GM18907 (cell line): ENCODE measurements around the gene CAPN2.
A peak's percentile ranks its signal among the peaks of the same experiment; 100 is the strongest.

Source experiments
- ATAC-seq: cut with Tn5 transposase; IDR thresholded peaks from one replicate; pipeline ENCODE4 v1.9.1; 2021; ENCODE audit warnings: mild to moderate bottlenecking, moderate library complexity; ENCODE audit not compliant: unreplicated experiment

CAPN2 gene

DNA sequence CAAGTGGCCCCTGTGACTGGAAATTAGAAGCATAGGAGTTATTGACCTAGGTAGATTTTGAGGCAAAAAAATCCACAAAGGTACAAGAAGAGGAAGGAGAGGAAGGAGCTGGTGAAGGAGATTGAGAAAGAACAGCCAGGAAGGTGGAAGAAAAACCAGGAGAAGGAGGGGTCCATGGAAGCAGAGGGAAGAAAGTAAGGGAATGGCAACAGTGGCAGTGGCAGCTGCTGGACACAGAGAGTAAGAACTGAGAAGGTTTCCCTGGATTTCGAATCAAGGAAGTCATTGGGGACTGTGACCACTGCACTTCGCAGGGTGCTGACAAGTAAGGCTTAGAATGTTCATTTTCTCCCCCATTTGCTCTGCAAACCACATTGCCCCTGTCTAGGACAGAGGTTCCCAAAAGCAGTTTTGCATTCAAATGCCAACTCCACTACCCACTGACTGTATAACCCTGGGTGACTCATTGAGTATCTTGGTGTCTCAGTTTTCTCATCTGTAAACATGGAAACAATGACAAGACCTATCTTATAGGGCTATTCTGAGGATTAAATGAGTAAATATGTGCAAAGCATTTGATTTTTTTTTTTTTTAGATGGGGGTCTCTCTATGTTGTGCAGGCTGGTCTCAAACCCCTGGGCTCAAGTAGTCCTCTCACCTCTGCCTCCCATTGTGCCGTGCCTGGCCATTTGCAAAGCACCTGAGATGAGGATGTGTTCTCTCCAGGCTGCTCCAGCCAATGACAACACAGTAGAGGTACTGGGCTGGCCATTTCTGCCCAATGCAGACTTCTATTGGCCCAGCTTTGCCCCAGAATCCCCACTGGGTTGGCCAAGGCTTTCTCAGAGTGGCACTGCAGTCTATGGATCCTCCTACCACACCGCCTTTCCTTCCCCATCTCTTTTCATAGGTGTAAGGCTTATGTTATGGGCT is 9.3 kb upstream of the CAPN2 start:
- no peak for ATAC-seq

GRCh38 chr1:223703668-223704013 is 8.7 kb upstream of the CAPN2 start:
- no peak for ATAC-seq

DNA sequence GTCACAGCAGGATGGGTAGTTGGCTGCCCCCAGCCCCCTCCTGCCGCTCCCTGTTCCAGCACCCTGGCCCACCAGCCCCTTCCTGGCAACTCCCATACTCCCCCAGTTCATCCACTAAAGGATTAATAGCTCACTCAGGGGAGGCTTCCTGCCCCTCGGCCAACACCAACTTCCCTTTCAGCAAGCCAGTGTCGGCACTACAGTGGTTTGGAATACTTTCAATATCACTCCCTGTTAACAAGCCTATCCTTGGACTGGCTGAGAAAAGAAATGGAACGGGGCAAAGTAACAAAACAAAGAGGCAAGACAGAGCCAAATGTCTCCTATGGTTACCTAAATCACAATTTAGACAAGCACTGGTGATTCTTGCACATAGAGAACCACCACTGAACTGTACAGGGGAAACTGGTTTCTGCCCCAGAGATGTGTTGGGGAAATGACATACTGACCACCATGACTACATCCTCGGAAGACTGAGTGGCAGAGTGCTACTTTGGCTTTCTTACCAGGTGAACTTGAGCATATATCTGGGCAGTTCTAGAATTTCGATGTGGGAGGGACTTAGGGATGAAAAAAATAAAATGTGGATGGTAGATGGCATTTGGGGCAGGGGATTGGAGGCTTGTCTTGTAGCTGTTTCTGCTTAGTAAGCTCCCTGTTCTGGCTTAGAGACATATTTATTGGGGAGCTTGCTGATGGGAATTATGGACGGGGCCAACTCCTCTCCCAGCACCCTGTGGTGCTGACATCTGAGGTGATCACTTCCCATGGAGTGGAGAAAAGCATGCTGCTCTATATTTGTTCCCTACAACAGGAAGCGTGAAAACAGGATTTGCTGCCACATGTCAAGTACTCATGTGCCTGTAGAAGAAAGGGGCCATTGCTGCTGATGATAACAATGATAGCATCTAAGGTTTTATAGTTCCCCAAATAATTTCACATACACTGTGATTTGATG is 7.1 kb upstream of the CAPN2 start:
- no peak for ATAC-seq

DNA sequence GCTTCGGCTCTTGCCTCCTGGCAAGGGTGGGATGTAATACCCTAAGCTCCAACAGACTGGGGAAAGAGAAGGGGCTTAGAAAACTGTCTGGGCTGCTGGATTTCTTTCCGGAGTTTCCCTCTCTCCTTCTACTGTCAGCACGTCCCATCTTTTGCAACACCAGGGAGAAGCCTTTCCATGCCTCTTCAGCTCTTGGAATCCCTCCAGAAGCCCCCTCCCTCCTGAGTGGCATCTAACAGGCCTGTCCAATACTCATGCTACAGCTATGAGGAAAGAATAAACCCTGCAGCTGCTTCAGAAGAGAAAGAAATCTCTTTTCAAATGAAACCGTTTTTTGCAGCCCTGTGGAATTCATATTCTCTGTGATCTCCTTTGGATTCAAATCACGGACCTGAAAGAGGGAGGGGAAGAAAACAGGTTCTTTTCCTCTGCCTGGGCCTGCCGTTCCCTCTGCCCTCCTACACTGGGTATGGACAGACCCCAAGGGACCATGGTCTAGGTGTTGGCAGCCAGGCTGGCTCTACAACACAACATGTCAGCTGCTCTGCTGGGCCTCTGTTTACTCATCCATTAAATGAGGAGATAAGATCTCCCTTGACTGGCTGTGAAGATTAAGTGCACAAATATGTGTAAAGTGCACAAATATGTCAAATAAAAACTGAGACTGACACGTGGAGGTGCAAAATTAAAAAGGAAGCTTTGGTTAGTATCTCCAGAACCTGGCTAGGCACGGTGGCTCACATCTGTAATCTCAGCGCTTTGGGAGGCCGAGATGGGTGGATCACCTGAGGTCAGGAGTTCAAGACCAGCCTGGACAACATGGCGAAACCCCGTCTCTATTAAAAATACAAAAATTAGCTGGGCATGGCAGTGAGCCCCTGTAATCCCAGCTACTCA is 6.0 kb upstream of the CAPN2 start:
- ATAC-seq = no peak

GRCh38 chr1:223707256-223708000 is 4.9 kb upstream of the CAPN2 start:
- no peak for ATAC-seq

- ATAC-seq = no peak
Measured at GRCh38 chr1:223708001-223708359, 4.4 kb upstream of the CAPN2 start.

- ATAC-seq = no peak
Measured at GRCh38 chr1:223708651-223709268, 3.6 kb upstream of the CAPN2 start.

GRCh38 chr1:223709598-223709997 is 2.7 kb upstream of the CAPN2 start:
- no peak for ATAC-seq

DNA sequence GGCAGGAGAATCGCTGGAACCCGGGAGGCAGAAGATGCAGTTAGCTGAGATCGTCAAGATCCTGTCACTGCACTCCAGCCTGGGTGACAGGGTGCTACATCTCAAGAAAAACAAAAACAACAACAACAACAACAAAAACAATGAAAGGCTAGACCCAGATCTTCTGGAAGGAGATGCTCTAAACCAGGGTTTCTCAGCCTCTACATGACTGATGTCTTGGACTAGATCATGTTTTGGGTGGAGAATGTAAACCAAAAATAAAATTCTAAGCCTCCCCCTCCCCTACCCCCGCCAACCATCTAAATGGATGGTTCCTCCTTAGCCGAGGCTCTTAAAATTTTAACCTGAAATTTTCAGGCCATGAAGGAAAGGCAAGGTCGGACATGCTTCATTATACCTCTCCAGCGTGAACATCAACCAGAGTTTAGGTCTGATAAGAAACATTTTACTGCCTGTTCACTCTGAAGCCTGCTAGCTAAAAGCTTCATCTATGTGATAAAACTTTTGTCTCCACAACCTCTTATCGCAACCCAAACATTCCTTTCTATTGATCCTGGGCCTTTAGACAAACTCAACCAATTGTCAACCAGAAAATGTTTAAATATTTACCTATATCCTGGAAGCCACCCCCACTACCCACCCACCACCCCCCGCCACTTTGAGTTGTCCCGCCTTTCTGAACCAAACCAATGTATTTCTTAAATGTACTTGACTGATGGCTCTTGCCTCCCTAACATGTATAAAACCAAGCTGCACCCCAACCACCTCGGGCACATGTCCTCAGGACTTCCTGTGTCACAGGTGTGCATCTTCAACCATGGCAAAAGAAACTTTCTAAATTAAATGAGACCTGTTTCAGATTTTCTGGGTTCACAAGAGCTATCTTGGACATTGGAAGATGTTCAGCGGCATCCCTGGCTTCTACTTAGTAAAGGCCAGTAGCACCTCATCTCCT is 1.9 kb upstream of the CAPN2 start:
- ATAC-seq = no peak

- no peak for ATAC-seq
Measured at GRCh38 chr1:223711173-223711572, 1.2 kb upstream of the CAPN2 start.

- no peak for ATAC-seq
Measured at GRCh38 chr1:223711747-223712193, 569 bp upstream of the CAPN2 start.

- ATAC-seq = peak; percentile 34
Measured at GRCh38 chr1:223712850-223713474, 623 bp downstream of the CAPN2 start.

GRCh38 chr1:223713546-223714420 is 1.4 kb downstream of the CAPN2 start:
- ATAC-seq = no peak

GRCh38 chr1:223714421-223714724 is 2.0 kb downstream of the CAPN2 start:
- ATAC-seq = no peak

GRCh38 chr1:223714849-223715603 is 2.7 kb downstream of the CAPN2 start:
- no peak for ATAC-seq

DNA sequence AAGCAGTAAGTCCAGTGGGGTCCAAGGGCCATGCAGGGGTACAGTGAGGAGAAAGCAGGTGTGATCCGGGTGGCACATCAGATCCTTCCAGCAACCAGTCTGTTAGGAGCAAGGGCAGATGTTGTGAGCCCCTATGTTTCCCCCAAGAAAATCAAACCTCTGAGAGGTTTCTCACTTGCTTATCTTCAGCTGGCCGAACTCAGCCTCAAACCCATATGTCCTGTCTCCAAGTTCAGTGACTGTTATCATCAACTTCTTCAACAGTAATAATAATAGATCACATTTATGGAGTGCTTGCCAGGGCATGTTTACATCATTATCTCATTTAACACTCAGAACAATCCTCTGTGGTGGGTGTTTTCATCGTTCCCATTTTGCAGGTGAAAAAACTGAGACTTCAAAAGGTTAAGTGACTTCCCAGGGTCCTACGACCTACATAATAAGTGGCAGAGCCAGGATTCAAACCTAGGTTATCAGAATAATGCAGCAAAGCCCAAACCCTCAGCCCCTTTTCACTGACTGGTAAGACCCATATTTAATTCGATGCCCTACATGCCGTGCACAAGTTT is 3.3 kb downstream of the CAPN2 start:
- no peak for ATAC-seq
